Measurements from ENCODE around the gene MORN5. TPM values are rescaled to one million over a fixed set of nuclear protein-coding genes. Genes with fewer than 3 reads are reported as not detected.

The MORN5 gene
- total RNA-seq, 4 donors from 2014 or later, result 1.8 to 12.6 TPM; not detected in 2

GRCh38 chr9:122190597-122191381 is 31.1 kb downstream of the MORN5 start:
- Histone ChIP-seq H3K27ac (no peak overlapping the region), H3K4me1 (no peaks in the 10 kb centered on the region), H3K9me3 (no peaks in the 10 kb centered on the region), H3K4me3 (no peak overlapping the region), H3K27me3 (no peaks in the 10 kb centered on the region), H3K36me3 (no peaks in the 10 kb centered on the region)
- no peak for DNase-seq
- intact Hi-C loops (cut with DNase I; ENCODE audit: low total_unique reads), result no loop called here
- TF ChIP-seq CTCF (IDR thresholded peaks at IDR 0.05) (no peak), POLR2A (IDR thresholded peaks at IDR 0.05) (no peak)

- Histone ChIP-seq H3K27me3 (no peaks in the 10 kb centered on the region), H3K36me3 (no peaks in the 10 kb centered on the region), H3K27ac (no peak overlapping the region), H3K4me1 (no peaks in the 10 kb centered on the region), H3K9me3 (no peaks in the 10 kb centered on the region), H3K4me3 (no peak overlapping the region)
- intact Hi-C loops (cut with DNase I; ENCODE audit: low total_unique reads), result no loop called here
- TF ChIP-seq CTCF (IDR thresholded peaks at IDR 0.05), result no peak
- no peak for TF ChIP-seq POLR2A (IDR thresholded peaks at IDR 0.05)
- DNase-seq, result no peak
These were observed 31.9 kb downstream of the MORN5 start for GRCh38 chr9:122191584-122191983.

GRCh38 chr9:122192261-122192875 is 32.7 kb downstream of the MORN5 start:
- Histone ChIP-seq H3K4me1 (no peaks in the 10 kb centered on the region), H3K27ac (no peak overlapping the region), H3K9me3 (no peaks in the 10 kb centered on the region), H3K4me3 (no peak overlapping the region), H3K27me3 (no peaks in the 10 kb centered on the region), H3K36me3 (no peaks in the 10 kb centered on the region)
- DNase-seq, result no peak
- intact Hi-C loops (cut with DNase I; ENCODE audit: low total_unique reads), result no loop called here
- TF ChIP-seq POLR2A (IDR thresholded peaks at IDR 0.05), result no peak
- no peak for TF ChIP-seq CTCF (IDR thresholded peaks at IDR 0.05)

- Histone ChIP-seq H3K4me1 (no peaks in the 10 kb centered on the region), H3K9me3 (no peaks in the 10 kb centered on the region), H3K27me3 (no peaks in the 10 kb centered on the region), H3K27ac (no peak overlapping the region), H3K36me3 (no peaks in the 10 kb centered on the region), H3K4me3 (no peak overlapping the region)
- no peak for DNase-seq
- TF ChIP-seq CTCF (IDR thresholded peaks at IDR 0.05) (no peak), POLR2A (IDR thresholded peaks at IDR 0.05) (no peak)
- intact Hi-C loops (cut with DNase I; ENCODE audit: low total_unique reads), result no loop called here
These were observed 33.3 kb downstream of the MORN5 start for GRCh38 chr9:122192914-122193525.

- Histone ChIP-seq H3K27ac (no peak overlapping the region), H3K9me3 (no peaks in the 10 kb centered on the region), H3K4me1 (no peaks in the 10 kb centered on the region), H3K27me3 (no peaks in the 10 kb centered on the region), H3K36me3 (no peaks in the 10 kb centered on the region), H3K4me3 (no peak overlapping the region)
- intact Hi-C loops (cut with DNase I; ENCODE audit: low total_unique reads), result no loop called here
- no peak for DNase-seq
- TF ChIP-seq CTCF (IDR thresholded peaks at IDR 0.05) (no peak), POLR2A (IDR thresholded peaks at IDR 0.05) (no peak)
These were observed 33.9 kb downstream of the MORN5 start for GRCh38 chr9:122193651-122194050.
